CD14-positive monocyte (primary cell): ENCODE measurements around the gene GTF2H4. TPM values are rescaled to one million over a fixed set of nuclear protein-coding genes. Genes with fewer than 3 reads are reported as not detected.

ENCODE experiments used
- DNase-seq, 3 donors: peaks; one replicate each; pipeline ENCODE4 v3.0.0-alpha.2; 2011 to 2022
- H2AFZ ChIP-seq: 2 replicates; pipeline ENCODE4 v1.6.0; 2012; ENCODE audit warnings: mild to moderate bottlenecking, low read depth, low read length, inconsistent platforms; ENCODE audit not compliant: insufficient read depth, poor library complexity, severe bottlenecking
- H3K27ac ChIP-seq, 2 donors: 1 replicate in 1 of 2; 2 replicates in 1 of 2; pipeline ENCODE4 v1.5.1; 2012 to 2013; ENCODE audit warnings: low read length in 2 of 2, control low read depth in 1 of 2, inconsistent platforms in 1 of 2, low read depth in 1 of 2, mild to moderate bottlenecking in 1 of 2
- H3K27me3 ChIP-seq, 2 donors: one replicate each; pipeline versions ENCODE4 v1.6.0 to v1.6.1; 2011 to 2013; ENCODE audit warnings: low read length in 2 of 2; ENCODE audit not compliant: control insufficient read depth in 2 of 2, insufficient read depth in 2 of 2
- H3K36me3 ChIP-seq, 2 donors: replicated peaks in 1 of 2; 1 replicate in 1 of 2; 2 replicates in 1 of 2; pipeline versions ENCODE4 v1.5.1 to v1.6.1; 2012 to 2013; ENCODE audit warnings: low read length in 2 of 2, control low read depth in 1 of 2, inconsistent platforms in 1 of 2, mild to moderate bottlenecking in 1 of 2; ENCODE audit not compliant: insufficient read depth in 2 of 2, control insufficient read depth in 1 of 2
- H3K4me1 ChIP-seq, 2 donors: 1 replicate in 1 of 2; 2 replicates in 1 of 2; pipeline versions ENCODE4 v1.5.1 to v1.6.1; 2012 to 2013; ENCODE audit warnings: low read length in 2 of 2, control low read depth in 1 of 2, inconsistent platforms in 1 of 2, mild to moderate bottlenecking in 1 of 2, moderate library complexity in 1 of 2; ENCODE audit not compliant: insufficient read depth in 2 of 2, control insufficient read depth in 1 of 2
- H3K4me2 ChIP-seq: replicated peaks from 2 replicates; pipeline ENCODE3; 2012; ENCODE audit warnings: low read length, moderate library complexity, mild to moderate bottlenecking; ENCODE audit not compliant: poor library complexity, severe bottlenecking; ENCODE audit errors: extremely low read depth
- H3K4me3 ChIP-seq, 3 experiments: fragments of 200-600 bp in 1 of 3; sonication (generic) in 1 of 3; replicated peaks in 1 of 3; 1 replicate in 2 of 3; 2 replicates in 1 of 3; pipeline ENCODE4 v1.5.1; 2011 to 2013; ENCODE audit warnings: low read length in 3 of 3, mild to moderate bottlenecking in 3 of 3, control low read depth in 2 of 3, low read depth in 2 of 3, inconsistent platforms in 1 of 3, moderate library complexity in 1 of 3
- H3K79me2 ChIP-seq: 2 replicates; pipeline ENCODE4 v1.6.0; 2012; ENCODE audit warnings: mild to moderate bottlenecking, control low read depth, inconsistent platforms, low read length, moderate library complexity; ENCODE audit not compliant: insufficient read depth
- H3K9ac ChIP-seq: 2 replicates; pipeline ENCODE4 v1.6.0; 2017; ENCODE audit warnings: low read length, mild to moderate bottlenecking; ENCODE audit not compliant: insufficient read depth, poor library complexity, severe bottlenecking
- H3K9me3 ChIP-seq, 2 donors: replicated peaks in 1 of 2; 1 replicate in 1 of 2; 2 replicates in 1 of 2; pipeline versions ENCODE4 v1.5.1 to v1.6.1; 2012 to 2013; ENCODE audit warnings: low read length in 2 of 2, control low read depth in 1 of 2; ENCODE audit not compliant: control insufficient read depth in 1 of 2, insufficient read depth in 1 of 2
- H4K20me1 ChIP-seq: 2 replicates; pipeline ENCODE4 v1.6.0; 2012; ENCODE audit warnings: mild to moderate bottlenecking, low read length, control low read depth, moderate library complexity; ENCODE audit not compliant: insufficient read depth
- H3K27ac Mint-ChIP-seq, 7 donors: one replicate each; pipeline ENCODE4 v1.8.0; 2020; ENCODE audit warnings: mild to moderate bottlenecking in 7 of 7, mixed read lengths in 7 of 7, moderate library complexity in 6 of 7, inconsistent platforms in 2 of 7
- H3K27me3 Mint-ChIP-seq, 3 donors: one replicate each; pipeline ENCODE4 v1.8.0; 2021 to 2022; ENCODE audit warnings: low read depth in 3 of 3, mild to moderate bottlenecking in 3 of 3, mixed read lengths in 3 of 3, moderate library complexity in 3 of 3, inconsistent platforms in 1 of 3
- H3K36me3 Mint-ChIP-seq, 2 donors: one replicate each; pipeline ENCODE4 v1.8.0; 2020; ENCODE audit warnings: mixed read lengths in 2 of 2, inconsistent platforms in 1 of 2, mild to moderate bottlenecking in 1 of 2
- H3K4me1 Mint-ChIP-seq: one replicate; pipeline ENCODE4 v1.8.0; 2020; ENCODE audit warnings: mild to moderate bottlenecking, mixed read lengths
- H3K4me3 Mint-ChIP-seq, 2 donors: one replicate each; pipeline ENCODE4 v1.8.0; 2020; ENCODE audit warnings: mild to moderate bottlenecking in 2 of 2, mixed read lengths in 2 of 2, moderate library complexity in 1 of 2
- H3K9me3 Mint-ChIP-seq, 7 donors: one replicate each; pipeline ENCODE4 v1.8.0; 2020 to 2022; ENCODE audit warnings: mixed read lengths in 7 of 7, mild to moderate bottlenecking in 6 of 7, moderate library complexity in 6 of 7, inconsistent platforms in 2 of 7
- WGBS: methylation state at CpG from one replicate; pipeline ENCODE4 v1.1.5; 2013; ENCODE audit warnings: missing lambda C conversion rate; ENCODE audit not compliant: insufficient coverage; 5-methylcytosine and 5-hydroxymethylcytosine counted together
- intact Hi-C, 2 donors: fragments of 100-400 bp; cut with micrococcal nuclease; formaldehyde crosslinking; loops; one replicate each; pipeline versions ENCODE4 v1.15.0 to v1.15.1; 2023
- polyA plus RNA-seq, 3 donors: library from polyadenylated mRNA; depleted of rRNA in 1 of 3; unstranded in 2 of 3; stranded (reverse) in 1 of 3; fragments of 300-500 nt in 2 of 3; fragments of >200 nt in 1 of 3; fragmentation: Illumina TruSeq in 2 of 3; gene quantifications; 1 replicate in 2 of 3; 2 replicates in 1 of 3; pipeline ENCODE4 v1.2.3, GENCODE V29; 2012 to 2021
- TF ChIP-seq, protein P1 (sequence below): fragments of 200-600 bp; IDR thresholded peaks from one replicate; pipeline ENCODE4 v1.8.0; 2022; ENCODE audit warnings: antibody characterized with exemption, mild to moderate bottlenecking

GTF2H4 gene
- polyA plus RNA-seq, 3 donors = 3.6 to 14.5 (median 6.0) TPM

GRCh38 chr6:30932665-30933365 lies 24.8 kb downstream of the GTF2H4 start:
- Mint-ChIP-seq H3K27ac (peak overlapping the region in 2 of 7 donors; percentile 17 to 72), H3K4me3 (no peak overlapping the region), H3K27me3 (peaks cover 8 to 12% (median 9%) of the 10 kb centered on the region in 3 donors), H3K4me1 (peaks cover 10% of the 10 kb centered on the region), H3K36me3 (peaks cover 0 to 2% of the 10 kb centered on the region in 2 donors), H3K9me3 (peaks cover 6 to 13% (median 9%) of the 10 kb centered on the region in 7 donors)
- H3K4me3 ChIP-seq = no peak overlapping the region
- H3K4me2 ChIP-seq = no peak overlapping the region
- TF ChIP-seq, protein P1, sequence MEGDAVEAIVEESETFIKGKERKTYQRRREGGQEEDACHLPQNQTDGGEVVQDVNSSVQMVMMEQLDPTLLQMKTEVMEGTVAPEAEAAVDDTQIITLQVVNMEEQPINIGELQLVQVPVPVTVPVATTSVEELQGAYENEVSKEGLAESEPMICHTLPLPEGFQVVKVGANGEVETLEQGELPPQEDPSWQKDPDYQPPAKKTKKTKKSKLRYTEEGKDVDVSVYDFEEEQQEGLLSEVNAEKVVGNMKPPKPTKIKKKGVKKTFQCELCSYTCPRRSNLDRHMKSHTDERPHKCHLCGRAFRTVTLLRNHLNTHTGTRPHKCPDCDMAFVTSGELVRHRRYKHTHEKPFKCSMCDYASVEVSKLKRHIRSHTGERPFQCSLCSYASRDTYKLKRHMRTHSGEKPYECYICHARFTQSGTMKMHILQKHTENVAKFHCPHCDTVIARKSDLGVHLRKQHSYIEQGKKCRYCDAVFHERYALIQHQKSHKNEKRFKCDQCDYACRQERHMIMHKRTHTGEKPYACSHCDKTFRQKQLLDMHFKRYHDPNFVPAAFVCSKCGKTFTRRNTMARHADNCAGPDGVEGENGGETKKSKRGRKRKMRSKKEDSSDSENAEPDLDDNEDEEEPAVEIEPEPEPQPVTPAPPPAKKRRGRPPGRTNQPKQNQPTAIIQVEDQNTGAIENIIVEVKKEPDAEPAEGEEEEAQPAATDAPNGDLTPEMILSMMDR = no peak
- intact Hi-C loops = no loop called here
- DNase-seq = no peak
- no peaks in the 10 kb centered on the region for H4K20me1 ChIP-seq
- H3K4me1 ChIP-seq = no peaks in the 10 kb centered on the region
- H3K27me3 ChIP-seq = no peaks in the 10 kb centered on the region
- no peak overlapping the region for H3K27ac ChIP-seq
- H3K9me3 ChIP-seq = peaks cover 0 to 4% of the 10 kb centered on the region in 2 donors
- 72% methylated on average over 3 of the region's 6 CpGs for WGBS
- no peaks in the 10 kb centered on the region for H3K79me2 ChIP-seq
- no peak overlapping the region for H3K9ac ChIP-seq
- no peaks in the 10 kb centered on the region for H3K36me3 ChIP-seq
- no peak overlapping the region for H2AFZ ChIP-seq

DNA sequence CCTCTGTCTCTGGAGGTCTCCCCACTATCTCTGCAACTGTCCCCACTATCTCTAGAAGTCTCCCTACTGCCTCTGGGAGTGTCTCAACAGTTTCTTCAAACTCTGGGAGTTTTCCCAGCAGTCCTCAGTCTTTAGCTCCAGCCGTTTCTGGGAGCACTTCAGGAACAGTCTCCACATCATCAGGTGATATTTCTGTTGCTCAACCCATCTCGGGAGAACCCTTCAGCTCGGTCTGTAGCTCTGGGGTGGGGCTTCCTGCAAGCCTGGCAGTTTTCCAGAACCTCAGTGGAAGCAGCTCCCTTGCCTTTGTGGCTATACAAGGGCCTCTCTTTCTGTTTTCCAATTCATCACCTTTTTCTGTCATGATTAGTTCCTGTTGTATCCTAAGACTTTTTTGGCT lies 27.0 kb downstream of the GTF2H4 start:
- no peaks in the 10 kb centered on the region for H3K36me3 Mint-ChIP-seq
- intact Hi-C loops = no loop called here
- H3K9me3 ChIP-seq = no peaks in the 10 kb centered on the region
- H3K36me3 ChIP-seq = no peaks in the 10 kb centered on the region
- H3K27ac ChIP-seq = no peak overlapping the region
- H3K27me3 Mint-ChIP-seq = peaks cover 9 to 14% (median 10%) of the 10 kb centered on the region in 3 donors
- TF ChIP-seq, protein P1 = no peak
- H3K9me3 Mint-ChIP-seq = peaks cover 0 to 3% (median 2%) of the 10 kb centered on the region in 7 donors
- H3K4me3 Mint-ChIP-seq = no peak overlapping the region
- no peak overlapping the region for H2AFZ ChIP-seq
- H3K4me1 Mint-ChIP-seq = peaks cover 14% of the 10 kb centered on the region
- 3% methylated on average over 3 of the region's 3 CpGs for WGBS
- no peaks in the 10 kb centered on the region for H4K20me1 ChIP-seq
- no peak overlapping the region for H3K4me2 ChIP-seq
- DNase-seq = no peak
- no peaks in the 10 kb centered on the region for H3K79me2 ChIP-seq
- H3K9ac ChIP-seq = no peak overlapping the region
- no peaks in the 10 kb centered on the region for H3K27me3 ChIP-seq
- H3K27ac Mint-ChIP-seq = no peak overlapping the region
- H3K4me3 ChIP-seq = no peak overlapping the region
- no peaks in the 10 kb centered on the region for H3K4me1 ChIP-seq
